ENCODE measurements around the gene NKAIN1. TPM values are rescaled to one million over a fixed set of nuclear protein-coding genes. Genes with fewer than 3 reads are reported as not detected.

NKAIN1 gene
- total and polyA plus RNA-seq, 2 of the 13 experiments (the other 11 are each of a cell fraction or from before 2014, with no cell fraction given) = 0.29 to 0.40 TPM

- no peak for TF ChIP-seq ZNF407 (CRISPR knock-in tag; IDR thresholded peaks at IDR 0.05; ENCODE audit: not compliant biosample characterization)
- TF ChIP-seq ELF1 (CRISPR knock-in tag; IDR thresholded peaks at IDR 0.05) = no peak
- no peak for TF ChIP-seq ZKSCAN5 (CRISPR knock-in tag; IDR thresholded peaks at IDR 0.05)
Measured at GRCh38 chr1:31264790-31265386, 25.2 kb upstream of the NKAIN1 start (continued).

- 95% methylated on average over 3 of the region's 3 CpGs for WGBS (ENCODE audit: low lambda C conversion rate)
- FAIRE-seq (no peak), ATAC-seq (no peak), DNase-seq (ENCODE audit: low spot score) (no peak)
- no TSS peak for BruUV-seq (replicated peaks)
- no peaks in the 10 kb centered on the region for H3K27me3 ChIP-seq (ENCODE audit: control insufficient read depth in 1 of 2, insufficient read depth in 2 of 2, low read length in 2 of 2)
- H3K27ac ChIP-seq (ENCODE audit: extremely low read length, insufficient read depth, low read length) = no peak overlapping the region
- H3K4me1 ChIP-seq (ENCODE audit: insufficient read depth, low read length) = no peaks in the 10 kb centered on the region
- H3K79me2 ChIP-seq (ENCODE audit: insufficient read depth, low read length) = no peaks in the 10 kb centered on the region
- H3K4me2 ChIP-seq (ENCODE audit: low read depth, low read length) = no peak overlapping the region
- no peak overlapping the region for H3K4me3 ChIP-seq (replicated peaks in 1 of 3; ENCODE audit: insufficient read depth in 1 of 3, low read depth in 2 of 3, low read length in 3 of 3)
- ChIA-PET CTCF (ENCODE audit: low intra/inter-chr PET ratio, low total read pairs) (no interaction called here), POLR2A (no interaction called here)
- intact Hi-C loops (cut with micrococcal nuclease; ENCODE audit: unreplicated experiment) = no loop called here
- no peaks in the 10 kb centered on the region for H3K9me3 ChIP-seq (ENCODE audit: low read length)
- no peaks in the 10 kb centered on the region for H4K20me1 ChIP-seq (ENCODE audit: insufficient read depth, low read length)
- in situ Hi-C loops (cut with HindIII; ENCODE audit: extremely low pct_ligation_motif_present, low pct_unique_long_range_greater_than_20kb) = no loop called here
- H3K9ac ChIP-seq (ENCODE audit: insufficient read depth, low read depth, low read length) = no peak overlapping the region
- no peak overlapping the region for H2AFZ ChIP-seq (ENCODE audit: low read length)
- peaks cover 28 to 76% of the 10 kb centered on the region in 2 experiments for H3K36me3 ChIP-seq (replicated peaks in 1 of 2; ENCODE audit: control insufficient read depth in 1 of 2, insufficient read depth in 2 of 2, low read length in 2 of 2)
- no peak for TF ChIP-seq GMEB1 (CRISPR knock-in tag; IDR thresholded peaks at IDR 0.05; ENCODE audit: borderline replicate concordance)
- TF ChIP-seq FOXA3 (CRISPR knock-in tag; IDR thresholded peaks at IDR 0.05) = no peak
- TF ChIP-seq MNT (IDR thresholded peaks at IDR 0.05) = no peak
- TF ChIP-seq ZNF281 (CRISPR knock-in tag; IDR thresholded peaks at IDR 0.05; ENCODE audit: borderline replicate concordance) = no peak
Measured at GRCh38 chr1:31263408-31263807, 23.7 kb upstream of the NKAIN1 start.

Data from HepG2 (cell line).